ENCODE results near the gene RNF123. TPM values are rescaled to one million over a fixed set of nuclear protein-coding genes. Genes with fewer than 3 reads are reported as not detected.
A peak's percentile ranks its signal among the peaks of the same experiment; 100 is the strongest.

The RNF123 gene
- total RNA-seq, 2 donors from 2014 or later, result 18.4 to 28.7 TPM

DNA sequence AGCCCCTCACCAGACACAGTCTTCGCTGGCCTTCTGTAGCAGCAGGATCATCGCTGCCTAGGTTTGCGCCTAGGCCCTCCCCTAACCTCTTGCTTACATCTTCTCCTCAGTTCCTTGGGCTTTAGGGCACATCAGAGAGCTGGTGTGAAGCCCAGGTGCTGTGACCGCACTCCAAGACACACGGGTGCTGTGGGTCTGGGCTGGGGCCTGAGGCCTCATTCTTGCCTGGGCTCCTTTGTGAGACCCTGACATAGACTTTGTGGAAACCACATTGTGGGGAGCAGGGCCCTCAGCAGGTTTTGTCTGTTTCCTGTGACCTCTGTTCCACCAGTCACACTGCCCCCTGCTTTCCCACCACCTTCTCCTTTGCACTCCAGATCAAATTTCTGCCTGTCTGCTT lies 22.1 kb downstream of the RNF123 start:
- ATAC-seq, result no peak
- intact Hi-C loops (cut with DNase I), result no loop called here
- WGBS, 2 donors, result 91 to 94% methylated on average over 4 to 5 of the region's 5 CpGs
- Histone ChIP-seq H3K9me3 (no peaks in the 10 kb centered on the region), H3K4me3 (no peak overlapping the region), H3K4me1 (no peaks in the 10 kb centered on the region), H3K36me3 (replicated peaks in 1 of 2; ENCODE audit: insufficient read depth in 1 of 2, low read depth in 2 of 2) (no peaks in the 10 kb centered on the region), H3K27me3 (no peaks in the 10 kb centered on the region), H3K27ac (no peak overlapping the region)
- no peak for DNase-seq
- TF ChIP-seq CTCF (IDR thresholded peaks at IDR 0.05) (no peak), POLR2A (IDR thresholded peaks at IDR 0.05) (no peak)

DNA sequence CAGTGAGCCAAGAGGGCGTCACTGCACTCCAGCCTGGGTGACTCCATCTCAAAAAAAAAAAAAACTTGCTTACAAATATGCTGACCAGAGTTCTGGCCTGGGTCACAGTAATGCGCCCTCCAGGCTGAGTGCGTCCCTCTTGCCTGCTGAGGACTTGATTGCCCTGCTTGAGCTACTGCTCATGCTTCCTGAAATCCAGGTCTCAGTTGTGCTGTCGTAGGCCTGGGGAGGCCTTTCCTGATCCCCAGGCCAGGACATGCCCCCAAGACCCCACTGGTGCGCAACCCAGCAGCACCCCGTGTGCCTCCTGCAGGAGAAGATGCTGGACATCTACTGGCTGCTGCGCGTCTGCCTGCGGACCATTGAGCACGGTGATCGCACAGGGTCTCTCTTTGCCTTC lies 22.8 kb downstream of the RNF123 start:
- no peak overlapping the region for H3K27ac ChIP-seq
- H3K27me3 ChIP-seq, result no peaks in the 10 kb centered on the region
- no peaks in the 10 kb centered on the region for H3K4me1 ChIP-seq
- intact Hi-C loops (cut with DNase I), result no loop called here
- no peaks in the 10 kb centered on the region for H3K36me3 ChIP-seq (replicated peaks in 1 of 2; ENCODE audit: insufficient read depth in 1 of 2, low read depth in 2 of 2)
- ATAC-seq (no peak), DNase-seq (no peak)
- 89% methylated on average over 8 to 11 of the region's 11 CpGs for WGBS, 2 donors
- H3K4me3 ChIP-seq, result no peak overlapping the region
- TF ChIP-seq CTCF (IDR thresholded peaks at IDR 0.05), result no peak
- TF ChIP-seq POLR2A (IDR thresholded peaks at IDR 0.05), result no peak
- H3K9me3 ChIP-seq, result no peaks in the 10 kb centered on the region

GRCh38 chr3:49712631-49713317 lies 23.4 kb downstream of the RNF123 start:
- no peaks in the 10 kb centered on the region for H3K27me3 ChIP-seq
- ATAC-seq (no peak), DNase-seq (no peak)
- no peak overlapping the region for H3K27ac ChIP-seq
- H3K4me1 ChIP-seq, result no peaks in the 10 kb centered on the region
- TF ChIP-seq CTCF (IDR thresholded peaks at IDR 0.05), result no peak
- TF ChIP-seq POLR2A (IDR thresholded peaks at IDR 0.05), result no peak
- no peaks in the 10 kb centered on the region for H3K36me3 ChIP-seq (replicated peaks in 1 of 2; ENCODE audit: insufficient read depth in 1 of 2, low read depth in 2 of 2)
- no peaks in the 10 kb centered on the region for H3K9me3 ChIP-seq
- intact Hi-C loops (cut with DNase I), result no loop called here
- 66 to 67% methylated on average over 4 to 7 of the region's 7 CpGs for WGBS, 2 donors
- no peak overlapping the region for H3K4me3 ChIP-seq

DNA sequence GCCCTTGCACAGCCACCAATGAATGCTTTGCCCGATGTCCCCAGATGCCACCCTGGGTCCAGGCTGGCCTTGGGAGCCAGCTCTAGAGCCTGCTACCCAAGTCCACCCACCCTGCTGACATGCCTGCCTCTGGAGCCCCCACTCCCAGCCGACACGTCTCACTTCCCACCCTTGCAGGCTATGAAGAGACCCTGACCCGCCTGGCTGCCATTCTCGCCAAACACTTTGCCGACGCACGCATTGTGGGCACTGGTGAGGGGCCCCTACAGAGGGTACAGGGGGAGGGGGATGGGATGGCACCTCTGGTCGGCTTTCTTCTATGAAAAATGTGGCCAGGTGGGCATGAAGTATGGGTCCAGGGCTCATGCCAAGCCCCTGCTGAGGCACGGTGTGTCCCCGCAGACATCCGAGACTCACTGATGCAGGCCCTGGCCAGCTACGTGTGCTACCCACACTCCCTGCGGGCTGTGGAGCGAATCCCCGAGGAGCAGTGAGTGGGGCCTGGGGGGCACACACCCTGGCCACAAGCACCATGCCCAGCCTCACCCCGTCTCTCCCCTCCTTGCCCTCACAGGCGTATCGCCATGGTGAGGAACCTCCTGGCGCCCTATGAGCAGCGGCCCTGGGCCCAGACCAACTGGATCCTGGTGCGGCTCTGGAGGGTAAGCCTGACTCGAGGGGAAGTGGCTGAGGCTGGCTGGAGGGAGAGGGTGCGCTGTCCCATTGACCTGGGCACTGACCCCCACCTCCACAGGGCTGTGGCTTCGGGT lies 24.2 kb downstream of the RNF123 start:
- TF ChIP-seq CTCF (IDR thresholded peaks at IDR 0.05) (no peak), POLR2A (IDR thresholded peaks at IDR 0.05) (no peak)
- intact Hi-C loops (cut with DNase I), result no loop called here

More for the DNA sequence above, 24.2 kb downstream of the RNF123 start:
- Histone ChIP-seq H3K4me1 (peaks cover 2% of the 10 kb centered on the region), H3K4me3 (no peak overlapping the region), H3K27ac (no peak overlapping the region), H3K9me3 (no peaks in the 10 kb centered on the region), H3K36me3 (replicated peaks in 1 of 2; ENCODE audit: insufficient read depth in 1 of 2, low read depth in 2 of 2) (no peaks in the 10 kb centered on the region), H3K27me3 (no peaks in the 10 kb centered on the region)
- peak in 1 of 4 donors; percentile 11 for DNase-seq
- 93 to 94% methylated on average over 6 to 23 of the region's 25 CpGs for WGBS, 2 donors
- ATAC-seq, result no peak
